Endodermal cell (in vitro differentiated cells): ENCODE measurements around the gene ANO1. TPM values are rescaled to one million over a fixed set of nuclear protein-coding genes. Genes with fewer than 3 reads are reported as not detected.
A peak's percentile ranks its signal among the peaks of the same experiment; 100 is the strongest.

Source experiments
- DNase-seq: peaks from one replicate; pipeline ENCODE4 v3.0.0-alpha.2; 2017
- H3K27ac ChIP-seq: 2 replicates; pipeline ENCODE4 v1.5.1; 2013; ENCODE audit warnings: mild to moderate bottlenecking, low read depth, low read length, moderate library complexity
- H3K27me3 ChIP-seq: 2 replicates; pipeline ENCODE4 v1.6.1; 2013; ENCODE audit warnings: mild to moderate bottlenecking, low read length, moderate library complexity; ENCODE audit not compliant: insufficient read depth, control insufficient read depth, poor library complexity, severe bottlenecking
- H3K36me3 ChIP-seq: 2 replicates; pipeline ENCODE4 v1.7.0; 2013; ENCODE audit warnings: mild to moderate bottlenecking, low read length, moderate library complexity; ENCODE audit not compliant: control insufficient read depth, insufficient read depth
- H3K4me1 ChIP-seq: one replicate; pipeline ENCODE4 v1.7.0; 2013; ENCODE audit warnings: low read length; ENCODE audit not compliant: control insufficient read depth, insufficient read depth
- H3K4me3 ChIP-seq: 2 replicates; pipeline ENCODE4 v1.5.1; 2013; ENCODE audit warnings: mild to moderate bottlenecking, low read length, moderate library complexity
- H3K9ac ChIP-seq: 2 replicates; pipeline ENCODE4 v1.6.1; 2013; ENCODE audit warnings: mild to moderate bottlenecking, low read length, moderate library complexity; ENCODE audit not compliant: poor library complexity, severe bottlenecking; ENCODE audit errors: extremely low read depth
- H3K9me3 ChIP-seq: 2 replicates; pipeline ENCODE4 v1.6.1; 2013; ENCODE audit warnings: mild to moderate bottlenecking, low read length, moderate library complexity; ENCODE audit not compliant: control insufficient read depth
- H3K27ac Mint-ChIP-seq: 2 replicates; pipeline ENCODE4 v1.8.0; 2020; ENCODE audit warnings: mixed read lengths
- H3K27me3 Mint-ChIP-seq: 2 replicates; pipeline ENCODE4 v1.8.0; 2021; ENCODE audit warnings: mild to moderate bottlenecking, mixed read lengths; ENCODE audit not compliant: insufficient read depth
- H3K36me3 Mint-ChIP-seq: 2 replicates; pipeline ENCODE4 v1.8.0; 2020; ENCODE audit warnings: low read depth, mixed read lengths
- H3K4me1 Mint-ChIP-seq: 2 replicates; pipeline ENCODE4 v1.8.0; 2020; ENCODE audit warnings: mixed read lengths
- H3K4me3 Mint-ChIP-seq: 2 replicates; pipeline ENCODE4 v1.8.0; 2020; ENCODE audit warnings: mild to moderate bottlenecking, moderate library complexity, mixed read lengths
- H3K9me3 Mint-ChIP-seq: 2 replicates; pipeline ENCODE4 v1.8.0; 2020; ENCODE audit warnings: mild to moderate bottlenecking, mixed read lengths
- CTCF ChIP-seq: fragments of 200-600 bp; sonication (generic); conservative IDR thresholded peaks from 2 replicates; pipeline ENCODE4 v1.5.0; 2021; ENCODE audit warnings: antibody characterized with exemption, mild to moderate bottlenecking
- WGBS, 2 experiments: methylation state at CpG; one replicate each; pipeline versions ENCODE4 v1.1.5 to v1.1.7; 2013; ENCODE audit warnings: missing lambda C conversion rate in 2 of 2, mixed read lengths in 1 of 2; ENCODE audit not compliant: insufficient coverage in 1 of 2, insufficient read length in 1 of 2; 5-methylcytosine and 5-hydroxymethylcytosine counted together
- total RNA-seq, 2 donors: library from RNA; stranded (reverse); fragmentation: NEBNext Ultra II Directional in 1 of 2; extraction: Animal tissue kit (Norgen Biotek cat#: 25700) in 1 of 2; gene quantifications; 2 replicates in 1 of 2; 3 replicates in 1 of 2; pipeline ENCODE4 v1.2.1, GENCODE V29; 2021

Gene ANO1
- total RNA-seq, 2 donors from 2014 or later: 3.0 to 7.7 TPM

- no peaks in the 10 kb centered on the region for H3K9me3 ChIP-seq
- DNase-seq: peak; percentile 70
- H3K4me1 Mint-ChIP-seq: peaks cover 11% of the 10 kb centered on the region
- H3K9me3 Mint-ChIP-seq: no peaks in the 10 kb centered on the region
- H3K36me3 Mint-ChIP-seq: no peaks in the 10 kb centered on the region
- H3K4me1 ChIP-seq: no peaks in the 10 kb centered on the region
- 86 to 90% methylated on average over 15 to 17 of the region's 17 CpGs for WGBS, 2 experiments
- TF ChIP-seq CTCF: no peak
- no peak overlapping the region for H3K4me3 Mint-ChIP-seq
- H3K9ac ChIP-seq: no peak overlapping the region
- no peaks in the 10 kb centered on the region for H3K27me3 ChIP-seq
- peak overlapping the region; percentile 74 for H3K27ac Mint-ChIP-seq
- no peaks in the 10 kb centered on the region for H3K36me3 ChIP-seq
- H3K27me3 Mint-ChIP-seq: no peaks in the 10 kb centered on the region
- H3K4me3 ChIP-seq: no peak overlapping the region
- no peak overlapping the region for H3K27ac ChIP-seq
Observed at GRCh38 chr11:70174547-70175235, 96.6 kb downstream of the ANO1 start.

DNA sequence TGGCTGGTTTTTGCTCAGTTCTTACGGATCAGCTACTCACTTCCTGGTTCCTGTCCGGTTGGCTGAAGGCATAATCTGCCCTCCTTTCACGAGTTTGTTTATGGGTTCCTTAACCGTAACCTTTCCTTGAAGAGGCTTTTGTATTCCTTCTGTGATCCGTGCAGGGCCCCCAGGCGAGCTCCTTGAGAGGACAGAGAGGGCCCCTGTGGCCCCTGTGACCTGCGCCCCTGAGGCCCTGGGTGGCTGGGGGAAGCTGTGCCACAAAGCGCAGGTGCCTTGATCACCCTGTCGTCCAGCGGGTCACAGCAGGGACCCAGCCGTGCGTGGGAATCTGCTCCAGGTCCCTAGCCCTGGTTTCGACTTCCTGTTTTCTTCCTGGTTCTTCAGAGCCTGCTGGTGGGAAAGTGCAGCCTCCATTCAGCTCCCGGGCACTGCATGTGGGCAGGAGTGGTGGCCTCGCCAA is 97.2 kb downstream of the ANO1 start:
- H3K36me3 ChIP-seq: no peaks in the 10 kb centered on the region
- H3K9me3 ChIP-seq: no peaks in the 10 kb centered on the region
- H3K4me3 ChIP-seq: no peak overlapping the region
- no peak for TF ChIP-seq CTCF
- WGBS, 2 experiments: 76 to 85% methylated on average over 13 to 15 of the region's 15 CpGs
- no peak overlapping the region for H3K27ac ChIP-seq
- H3K9ac ChIP-seq: no peak overlapping the region
- H3K27me3 Mint-ChIP-seq: no peaks in the 10 kb centered on the region
- no peaks in the 10 kb centered on the region for H3K9me3 Mint-ChIP-seq
- H3K27me3 ChIP-seq: no peaks in the 10 kb centered on the region
- H3K4me1 Mint-ChIP-seq: peaks cover 11% of the 10 kb centered on the region
- H3K36me3 Mint-ChIP-seq: no peaks in the 10 kb centered on the region
- peak; percentile 79 for DNase-seq
- H3K4me3 Mint-ChIP-seq: no peak overlapping the region
- no peaks in the 10 kb centered on the region for H3K4me1 ChIP-seq
- peak overlapping the region; percentile 74 for H3K27ac Mint-ChIP-seq

DNA sequence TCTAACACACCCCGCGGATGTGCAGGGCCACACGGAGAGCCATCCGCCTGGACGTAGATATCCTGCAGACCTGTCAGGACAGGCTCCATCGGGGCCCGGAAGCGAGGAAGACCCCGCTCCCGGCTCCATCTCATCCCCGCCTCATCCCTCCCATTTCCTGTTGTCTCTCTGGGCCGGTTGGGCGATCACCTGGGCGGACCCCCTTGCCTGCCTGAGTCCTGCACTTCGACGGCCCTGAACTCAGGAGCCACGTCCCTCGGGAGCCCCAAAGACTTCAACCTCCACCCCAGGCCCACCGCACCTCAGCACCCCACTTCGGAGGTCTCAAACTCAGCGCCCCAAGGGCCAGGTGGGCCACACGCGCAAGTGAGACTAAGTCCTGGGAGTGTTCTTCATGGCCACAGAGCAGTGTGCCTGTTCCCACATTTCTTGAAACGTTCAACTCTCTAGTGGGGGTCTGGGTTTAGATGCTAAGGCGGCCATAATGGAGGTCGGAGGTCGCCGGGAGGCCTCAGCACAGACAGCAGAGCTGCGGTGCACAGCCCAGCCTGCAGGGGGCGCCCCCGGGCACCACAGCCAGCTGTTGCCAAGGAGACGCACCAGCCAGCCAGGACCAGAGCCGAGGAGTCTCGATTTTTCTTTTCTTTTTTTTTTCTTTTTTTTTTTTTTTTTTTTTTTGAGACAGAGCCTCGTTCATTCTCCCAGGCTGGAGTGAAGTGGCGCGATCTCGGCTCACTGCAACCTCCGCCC is 99.0 kb downstream of the ANO1 start:
- peak; percentile 86 for TF ChIP-seq CTCF
- DNase-seq: peak; percentile 93
- Histone ChIP-seq H3K4me1 (no peaks in the 10 kb centered on the region), H3K9me3 (no peaks in the 10 kb centered on the region), H3K9ac (no peak overlapping the region), H3K4me3 (no peak overlapping the region), H3K27me3 (no peaks in the 10 kb centered on the region), H3K27ac (no peak overlapping the region), H3K36me3 (no peaks in the 10 kb centered on the region)
- H3K27ac Mint-ChIP-seq: no peak overlapping the region
- no peaks in the 10 kb centered on the region for H3K36me3 Mint-ChIP-seq
- 90 to 95% methylated on average over 20 to 39 of the region's 39 CpGs for WGBS, 2 experiments
- H3K9me3 Mint-ChIP-seq: no peaks in the 10 kb centered on the region
- H3K27me3 Mint-ChIP-seq: no peaks in the 10 kb centered on the region
- H3K4me3 Mint-ChIP-seq: no peak overlapping the region
- peaks cover 11% of the 10 kb centered on the region for H3K4me1 Mint-ChIP-seq
